Stimulated activated CD4-positive, alpha-beta T cell treated with anti-CD3 and anti-CD28 coated beads, TNF-alpha, amount 100 ng/mL, for 4 hours (primary cell): Measurements from ENCODE around the gene RAET1L.
"Not testable (repeated sequence)": the region's sequence is repeated elsewhere in the genome, so short reads cannot be mapped to it uniquely, and the experiment has no call there.

Experiments
- DNase-seq, 3 experiments: peaks; one replicate each; pipeline ENCODE4 v3.0.0-alpha.2; 2020; ENCODE audit warnings: low read depth in 3 of 3

Gene RAET1L

DNA sequence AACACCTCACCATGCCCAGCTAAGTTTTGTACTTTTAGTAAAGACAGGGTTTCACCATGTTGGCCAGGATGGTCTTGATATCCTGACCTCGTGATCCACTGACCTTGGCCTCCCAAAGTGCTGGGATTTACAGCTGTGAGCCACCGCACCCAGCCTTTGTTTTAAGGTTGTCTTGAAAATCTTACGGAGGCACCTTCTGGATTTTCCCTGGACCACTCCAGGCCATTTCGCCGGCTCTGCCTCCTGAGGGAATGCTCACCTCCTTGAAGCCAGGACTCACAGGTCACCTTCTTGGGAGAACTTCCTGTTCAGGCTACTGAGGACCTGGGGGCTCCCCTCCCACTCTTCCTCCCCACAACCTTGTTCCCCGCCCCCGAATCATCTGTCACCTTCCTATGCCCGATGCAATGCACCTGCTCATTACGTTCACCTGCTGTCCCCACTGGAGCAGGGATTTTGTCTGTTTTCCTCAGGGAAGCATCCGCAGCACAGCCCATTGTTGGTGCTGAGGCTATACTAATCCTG is 19.4 kb upstream of the RAET1L start:
- no peak for DNase-seq

DNA sequence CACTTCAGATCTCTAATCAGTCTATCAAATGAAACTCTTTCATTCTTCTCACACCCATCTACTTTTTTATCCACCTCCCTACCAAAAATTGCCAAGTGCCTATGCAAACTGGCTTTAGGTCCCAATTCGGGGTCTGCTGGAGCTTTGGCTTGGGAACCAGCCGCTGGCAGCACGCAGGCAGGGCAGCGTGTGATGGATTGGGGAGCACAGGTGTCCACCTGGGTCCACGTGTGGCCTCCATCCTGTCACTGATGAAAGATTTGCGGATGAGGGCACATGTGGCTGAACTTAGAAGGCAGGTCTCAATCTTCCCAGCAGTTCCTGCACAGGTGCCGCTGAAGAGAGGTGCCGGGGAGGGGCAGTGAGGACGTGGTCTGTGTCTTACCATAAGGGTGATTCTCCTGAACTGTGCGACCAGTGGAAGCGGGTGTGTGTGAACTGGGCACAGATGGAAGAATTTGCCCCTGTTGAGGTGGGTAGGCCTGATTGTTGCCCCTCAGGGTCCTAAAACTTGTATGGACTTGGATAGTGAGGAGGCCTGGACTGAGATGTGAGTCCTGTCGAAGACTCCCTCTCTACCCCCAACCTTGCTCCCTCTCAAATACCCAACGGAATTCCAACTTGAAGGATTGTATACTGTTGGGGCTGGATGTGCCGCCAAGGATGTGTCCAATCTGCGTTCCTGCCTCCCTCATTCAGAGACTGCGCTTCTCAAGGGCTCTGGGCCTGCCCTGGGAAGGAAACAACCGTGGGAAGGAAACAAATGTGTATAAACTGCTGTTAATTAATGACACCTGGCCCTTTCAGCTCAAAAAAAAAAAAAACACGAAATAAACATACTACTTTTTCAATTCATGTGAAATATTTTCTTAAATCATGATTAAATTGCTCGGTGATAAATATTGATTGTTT is 18.4 kb upstream of the RAET1L start:
- no peak for DNase-seq

DNA sequence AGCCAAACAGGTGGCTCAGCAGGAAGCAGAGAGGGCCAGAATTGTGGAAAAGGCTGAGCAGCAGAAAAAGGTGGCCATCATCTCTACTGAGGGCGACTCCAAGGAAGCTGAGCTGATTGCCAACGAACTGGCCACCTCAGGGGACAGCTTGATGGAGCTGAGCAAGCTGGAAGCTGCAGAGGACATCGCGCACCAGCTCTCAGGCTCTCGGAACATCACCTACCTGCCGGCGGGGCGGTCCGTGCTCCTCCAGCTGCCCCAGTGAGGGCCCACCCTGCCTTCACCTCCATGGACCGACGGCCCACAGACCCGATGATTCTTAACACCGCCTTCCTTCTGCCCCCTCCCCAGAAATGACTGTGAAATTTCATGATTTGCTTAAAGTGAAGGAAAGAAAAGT is 17.8 kb upstream of the RAET1L start:
- no peak for DNase-seq

DNA sequence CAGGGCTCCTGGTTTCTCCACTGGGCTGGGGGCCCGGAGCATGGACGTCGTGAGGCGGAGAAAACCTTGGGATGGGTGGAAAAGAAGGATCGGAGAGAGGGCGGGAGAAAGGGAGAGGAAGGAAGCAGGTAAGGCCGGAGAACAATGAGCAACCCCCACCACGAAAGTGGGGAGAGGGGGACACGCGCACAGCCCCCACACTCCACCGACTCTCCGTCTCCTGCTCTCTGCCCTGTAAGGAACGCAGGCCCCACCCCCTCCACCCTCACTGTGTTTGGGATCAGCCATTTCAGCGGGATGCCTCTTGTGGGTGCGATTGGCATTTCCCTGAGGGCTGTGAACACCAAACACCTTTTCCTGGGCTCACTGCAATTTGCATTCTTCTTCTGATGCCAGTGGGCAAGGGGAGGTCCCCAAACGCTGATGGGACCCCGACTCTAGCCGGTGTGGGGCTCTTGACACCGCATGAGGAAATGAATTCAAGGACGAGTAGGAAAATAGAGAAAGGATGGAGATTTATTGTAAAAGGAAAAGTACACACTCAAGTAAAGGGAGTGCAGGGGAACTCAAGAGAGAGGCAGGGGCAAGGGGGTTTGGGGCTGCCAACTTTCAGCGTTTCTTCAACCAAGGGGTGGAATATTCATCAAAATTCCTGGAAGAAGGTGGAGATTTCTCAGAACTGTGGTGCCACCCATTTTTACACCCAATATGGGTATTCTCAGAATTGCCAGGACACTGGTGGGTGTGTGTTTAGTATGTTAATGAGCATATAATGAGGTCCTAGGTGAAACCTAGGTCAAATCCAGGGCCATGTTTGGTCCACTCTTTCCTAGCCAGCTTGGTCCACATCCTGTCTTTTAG is 13.1 kb upstream of the RAET1L start:
- no peak for DNase-seq

DNA sequence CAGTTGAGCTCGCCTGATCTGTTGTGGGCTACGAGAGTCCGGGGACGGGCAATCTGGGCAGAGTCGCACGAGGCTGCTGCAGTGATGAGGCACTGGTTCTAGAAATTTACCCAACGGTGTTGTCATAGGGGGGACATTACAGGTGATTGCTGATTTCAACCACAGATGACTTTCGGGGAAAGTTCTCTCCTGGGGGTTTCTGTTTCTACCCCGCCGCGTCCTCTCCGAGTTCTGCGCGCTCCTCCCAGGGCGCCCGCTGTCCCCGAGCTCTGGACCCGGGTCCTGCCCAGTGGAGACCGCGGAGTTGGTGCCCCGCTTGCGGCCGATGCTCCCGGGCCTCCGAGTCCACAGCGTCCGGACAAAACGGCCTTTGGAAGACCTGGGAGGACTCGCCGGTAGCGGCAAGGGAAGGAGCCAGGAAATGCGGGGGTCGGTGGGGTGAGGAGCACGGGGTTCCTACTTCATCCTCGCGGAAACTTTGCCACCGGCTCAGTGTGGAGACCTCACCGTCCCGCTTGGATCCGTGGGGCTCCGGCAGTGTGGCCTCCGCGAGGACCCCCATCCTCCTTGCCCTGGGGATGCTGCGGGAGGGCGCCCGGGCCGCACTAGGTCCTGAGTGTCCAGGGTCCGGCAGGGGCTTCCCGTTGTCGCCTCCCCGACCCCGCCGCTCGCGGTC is 12.3 kb upstream of the RAET1L start:
- DNase-seq = no peak

DNA sequence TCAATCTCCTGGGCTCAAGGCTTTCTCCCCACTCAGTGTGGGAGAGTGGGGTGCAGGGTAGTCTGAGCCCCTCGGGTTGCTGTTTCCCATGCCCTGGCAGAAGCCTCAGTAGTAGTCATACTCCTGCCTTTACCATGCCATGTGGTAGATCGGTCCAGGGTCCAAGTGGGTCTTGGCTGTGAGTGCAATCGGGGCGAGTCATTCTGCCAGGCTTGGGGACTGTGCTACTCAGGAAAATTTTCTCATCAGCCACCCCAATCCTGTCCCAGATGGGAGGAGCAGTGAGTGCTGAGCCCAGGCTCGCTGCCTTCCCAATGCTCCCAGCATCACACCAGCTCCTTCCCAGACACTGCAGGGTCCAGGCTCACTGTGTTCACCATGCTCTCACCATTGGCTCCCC is 10.7 kb upstream of the RAET1L start:
- DNase-seq = no peak

DNA sequence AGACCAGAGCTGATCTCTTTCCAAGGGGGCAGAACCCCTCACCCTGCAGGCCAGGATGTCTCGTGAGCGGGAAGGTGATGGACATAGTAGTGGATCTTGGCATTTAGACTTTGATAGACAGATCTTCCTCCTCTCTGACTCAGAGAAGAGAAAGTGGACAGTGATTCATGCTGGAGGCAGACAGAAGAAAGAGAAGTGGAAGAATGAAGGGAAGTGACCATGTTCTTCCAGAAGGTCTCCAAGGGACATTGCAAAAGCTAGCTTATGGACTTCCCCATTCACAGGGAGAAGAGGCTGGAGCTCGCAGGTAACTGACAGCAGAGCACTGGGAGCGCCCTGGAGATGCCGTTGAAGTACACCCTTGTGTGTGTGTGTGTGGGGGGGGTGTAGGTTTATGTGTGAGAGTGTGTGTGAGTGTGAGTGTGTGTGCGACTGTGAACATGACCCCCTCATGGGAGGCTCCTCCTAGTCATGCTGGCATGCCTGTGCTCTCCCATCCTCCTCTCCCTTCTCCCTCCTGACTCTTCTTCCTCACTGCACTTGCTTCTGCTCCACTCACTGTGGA is 8.0 kb upstream of the RAET1L start:
- DNase-seq = no peak

DNA sequence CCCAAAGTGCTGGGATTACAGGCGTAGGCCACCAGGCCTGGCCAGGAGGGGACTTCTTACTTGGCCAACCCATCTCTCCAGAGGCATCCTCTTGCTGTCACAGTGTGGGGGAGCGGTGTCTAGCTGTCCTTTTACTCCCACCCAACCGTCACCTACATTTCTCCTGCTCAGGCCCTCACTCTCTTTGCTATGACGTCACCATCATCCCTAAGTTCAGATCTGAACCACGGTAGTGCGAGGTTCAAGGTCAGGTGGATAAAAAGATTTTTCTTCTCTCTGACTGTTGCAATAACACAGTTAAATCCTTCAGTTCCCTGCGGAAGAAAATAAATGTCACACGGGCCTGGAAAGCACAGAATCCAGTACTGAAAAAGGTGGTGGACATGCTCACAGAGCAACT is 7.3 kb upstream of the RAET1L start:
- no peak for DNase-seq

DNA sequence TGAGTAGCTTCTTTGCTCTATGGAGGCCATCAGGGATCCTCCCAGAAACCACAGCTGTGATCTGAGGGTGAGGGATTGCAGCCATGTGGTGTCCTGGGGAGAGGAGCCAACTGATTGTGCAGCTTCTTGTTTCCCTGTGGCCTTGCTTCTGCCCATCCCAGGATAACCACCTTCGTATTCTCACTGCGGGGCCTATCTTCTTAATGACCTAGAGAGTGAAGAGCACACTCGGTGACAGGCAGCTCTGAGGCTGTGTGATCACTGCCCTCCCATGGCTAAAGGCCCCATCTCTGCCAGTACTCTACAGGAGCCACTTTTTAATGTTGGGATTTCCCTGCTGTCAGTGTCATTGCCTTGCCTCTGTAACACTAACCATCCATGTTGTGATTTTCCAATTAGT is 5.3 kb upstream of the RAET1L start:
- no peak for DNase-seq

DNA sequence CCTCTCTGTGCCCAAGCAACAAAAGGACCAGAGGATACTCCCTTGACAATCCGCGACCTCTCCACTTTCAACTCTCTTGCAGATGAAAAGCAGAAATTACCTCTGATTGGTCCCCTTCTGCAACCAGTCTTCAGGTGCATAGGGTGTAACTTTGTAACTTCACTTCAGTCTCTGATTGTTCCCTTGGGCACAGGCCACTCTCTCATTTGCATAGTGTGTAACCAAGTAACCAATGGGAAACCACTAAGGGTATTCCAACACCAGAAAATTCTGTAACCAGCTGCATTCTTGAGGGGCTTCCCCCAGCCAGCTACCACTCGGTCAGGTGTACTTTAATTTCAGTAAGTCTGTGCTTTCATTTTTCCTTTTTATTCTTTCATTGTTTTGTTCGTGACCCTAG is 4.4 kb upstream of the RAET1L start:
- no peak for DNase-seq

DNA sequence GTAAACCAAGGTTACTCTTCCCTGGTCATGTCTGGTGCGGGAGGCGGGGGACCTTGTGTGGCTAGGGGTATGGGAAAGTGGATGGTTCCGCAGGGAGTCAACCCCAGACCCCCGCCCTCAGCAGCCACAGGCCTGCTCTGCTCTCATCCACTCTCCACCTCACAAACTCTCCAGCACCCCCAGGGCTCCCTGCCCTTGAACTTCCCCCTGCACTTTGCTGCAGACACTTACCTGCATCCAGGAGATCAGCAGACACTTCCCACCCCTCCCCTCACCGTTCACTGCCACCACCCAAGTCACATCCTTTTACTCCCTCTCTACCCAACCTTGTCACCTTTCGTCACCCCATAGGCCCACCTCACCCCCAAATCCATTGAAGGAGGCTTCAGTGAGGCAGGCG is 3.9 kb upstream of the RAET1L start:
- no peak for DNase-seq

DNA sequence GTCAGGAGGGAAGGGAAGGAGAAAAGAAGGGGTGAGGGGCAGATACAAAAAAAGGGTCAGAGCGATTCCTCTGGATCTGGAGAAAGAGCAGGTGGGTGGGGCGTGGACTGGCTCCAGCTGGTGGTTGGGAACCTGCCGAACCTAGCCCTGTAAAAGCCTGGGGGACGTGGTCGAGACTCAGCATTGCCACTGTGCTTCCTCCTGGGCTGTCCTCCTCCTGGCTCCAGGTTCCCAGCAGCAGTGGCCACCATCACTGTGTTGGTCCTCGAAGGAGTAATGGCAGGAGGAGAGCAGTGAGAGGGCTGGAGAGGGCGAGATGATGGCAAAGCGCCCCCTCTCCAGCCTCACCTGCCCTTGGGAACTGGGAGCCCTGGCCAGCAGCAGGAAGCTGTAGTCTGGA is 3.5 kb upstream of the RAET1L start:
- no peak for DNase-seq

DNA sequence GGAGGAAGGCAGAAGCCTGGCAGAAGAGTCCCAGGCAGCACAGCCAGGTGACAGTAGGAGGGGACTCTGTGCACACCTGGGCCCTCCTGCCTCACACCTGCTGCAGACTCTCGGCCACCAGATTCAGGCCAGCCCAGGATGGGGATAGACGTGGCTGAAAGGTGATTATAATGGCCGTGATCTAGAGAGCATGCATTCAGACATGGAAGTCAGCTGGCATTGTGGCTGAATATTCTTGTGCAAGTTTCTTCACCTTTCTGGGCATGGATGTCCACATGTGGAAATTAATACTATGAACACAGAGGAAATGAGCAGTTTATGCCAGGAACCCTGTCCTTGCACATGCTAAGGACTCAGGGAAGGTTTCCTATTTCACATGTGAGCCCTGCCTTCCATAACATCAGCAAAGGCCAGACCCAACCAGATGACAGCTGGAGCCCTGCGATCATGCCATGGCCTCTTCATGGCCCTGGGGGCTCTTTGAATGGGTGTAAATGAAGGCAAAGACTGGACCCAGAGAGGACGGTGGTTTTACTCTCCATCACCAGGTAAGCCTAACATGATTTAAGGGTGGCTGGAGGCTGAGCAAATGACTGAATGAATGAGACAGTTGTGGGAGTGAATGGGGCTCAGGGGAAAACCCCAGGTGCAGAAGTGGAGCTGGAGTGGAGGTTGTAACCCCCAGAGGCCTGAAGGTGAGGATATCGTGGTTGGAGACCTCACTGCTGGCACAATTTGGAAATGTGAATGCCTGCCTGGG is 2.7 kb upstream of the RAET1L start:
- DNase-seq = no peak

DNA sequence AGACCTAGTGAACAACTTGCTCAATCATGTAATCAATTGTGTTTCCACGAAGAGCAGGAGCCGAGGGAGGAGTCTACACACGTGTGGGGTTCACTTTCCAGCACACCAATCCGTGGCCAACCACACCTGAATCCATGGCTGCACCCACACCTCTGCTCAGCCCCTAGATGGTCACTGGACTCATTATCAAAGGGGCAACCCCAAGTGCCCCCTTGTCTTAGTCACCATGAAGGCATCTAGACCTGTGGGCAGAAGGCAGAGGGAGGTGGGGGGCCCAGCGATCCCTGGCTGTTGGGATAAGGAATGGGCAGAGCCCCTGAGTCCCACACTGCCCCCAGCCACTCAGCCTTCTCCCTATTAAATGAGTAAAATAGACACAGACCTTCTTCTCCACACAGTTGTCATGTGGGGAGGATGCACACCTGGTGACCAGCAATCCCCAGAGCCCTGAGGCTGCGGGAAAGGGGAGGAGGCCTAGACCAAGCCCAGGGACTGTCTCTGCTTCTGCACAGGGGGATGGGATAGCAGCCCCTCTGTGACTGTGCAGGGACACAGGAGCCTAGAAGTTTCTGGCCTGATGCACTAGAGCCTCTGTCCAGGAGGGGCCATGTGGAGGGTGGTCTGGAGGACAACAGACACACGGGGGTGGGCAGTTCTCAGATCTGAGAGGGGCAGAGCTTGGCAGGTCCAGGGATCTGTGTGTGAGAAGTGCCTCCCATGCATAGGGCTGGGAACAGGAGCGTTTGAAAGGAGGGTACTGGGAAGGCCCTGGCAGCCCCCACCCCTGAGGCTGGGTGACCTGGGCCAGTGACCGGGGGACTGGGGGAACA is 1.9 kb upstream of the RAET1L start:
- no peak for DNase-seq

DNA sequence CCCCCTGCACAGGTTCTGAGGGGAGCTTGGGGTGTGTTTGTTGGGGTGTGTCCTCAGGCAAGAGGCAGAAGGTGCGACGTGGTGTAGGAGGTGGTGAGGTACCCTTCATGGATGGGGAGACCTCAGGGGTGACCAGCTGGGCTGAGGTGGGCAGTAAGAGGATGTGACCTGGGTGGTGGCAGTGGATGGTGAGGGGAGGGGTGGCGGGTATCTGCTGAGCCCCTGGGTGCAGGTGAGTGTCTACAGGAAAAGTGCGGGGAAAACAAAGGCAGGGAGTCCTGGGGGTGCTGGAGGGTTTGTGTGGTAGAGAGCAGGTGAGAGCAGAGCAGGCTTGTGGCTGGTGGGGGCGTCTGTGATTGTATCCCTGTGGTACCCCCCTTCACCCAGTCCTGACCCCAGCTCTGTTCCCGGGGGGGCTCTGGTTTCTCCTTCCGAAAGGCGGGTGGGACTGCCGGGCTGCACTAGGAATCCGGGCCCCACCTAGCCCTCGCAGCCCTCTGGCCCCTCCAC is 631 bp downstream of the RAET1L start:
- no peak for DNase-seq

DNA sequence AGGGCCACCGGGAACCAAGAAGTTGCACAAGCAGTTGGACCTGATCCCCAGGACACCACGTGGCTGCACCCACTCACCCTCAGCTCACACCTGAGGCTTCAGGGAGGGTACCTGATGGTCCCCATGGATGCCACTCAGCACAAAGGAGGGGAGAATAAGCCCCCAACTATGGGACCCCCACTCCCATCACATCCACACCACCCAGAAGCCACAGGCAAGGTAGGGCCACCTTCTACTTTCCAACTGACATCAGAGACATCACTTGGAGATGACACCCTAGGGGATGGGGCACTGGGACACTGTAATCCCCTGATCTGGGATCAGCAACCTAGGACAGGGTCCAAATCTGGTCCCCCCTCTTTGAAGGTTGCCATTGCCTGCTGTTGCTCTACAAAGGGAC is 1.3 kb downstream of the RAET1L start:
- not testable (repeated sequence) for DNase-seq

DNA sequence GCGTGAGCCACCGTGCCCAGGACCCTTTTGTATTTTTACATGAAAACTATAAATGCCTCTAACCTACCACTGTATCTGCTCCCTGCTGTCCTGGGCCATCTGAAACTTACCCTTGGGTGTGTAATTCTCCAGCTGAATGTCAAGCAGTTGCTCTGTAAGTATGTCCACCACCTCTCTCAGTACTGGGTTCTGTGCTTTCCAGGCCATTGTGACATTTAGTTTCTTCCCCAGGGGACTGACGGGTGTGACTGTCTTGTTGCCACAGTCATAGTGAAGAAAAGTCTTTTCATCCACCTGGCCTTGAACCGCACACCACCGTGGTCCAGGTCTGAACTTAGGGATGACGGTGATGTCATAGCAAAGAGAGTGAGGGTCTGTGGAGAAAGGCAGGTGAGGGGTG is 3.5 kb downstream of the RAET1L start:
- not testable (repeated sequence) for DNase-seq

DNA sequence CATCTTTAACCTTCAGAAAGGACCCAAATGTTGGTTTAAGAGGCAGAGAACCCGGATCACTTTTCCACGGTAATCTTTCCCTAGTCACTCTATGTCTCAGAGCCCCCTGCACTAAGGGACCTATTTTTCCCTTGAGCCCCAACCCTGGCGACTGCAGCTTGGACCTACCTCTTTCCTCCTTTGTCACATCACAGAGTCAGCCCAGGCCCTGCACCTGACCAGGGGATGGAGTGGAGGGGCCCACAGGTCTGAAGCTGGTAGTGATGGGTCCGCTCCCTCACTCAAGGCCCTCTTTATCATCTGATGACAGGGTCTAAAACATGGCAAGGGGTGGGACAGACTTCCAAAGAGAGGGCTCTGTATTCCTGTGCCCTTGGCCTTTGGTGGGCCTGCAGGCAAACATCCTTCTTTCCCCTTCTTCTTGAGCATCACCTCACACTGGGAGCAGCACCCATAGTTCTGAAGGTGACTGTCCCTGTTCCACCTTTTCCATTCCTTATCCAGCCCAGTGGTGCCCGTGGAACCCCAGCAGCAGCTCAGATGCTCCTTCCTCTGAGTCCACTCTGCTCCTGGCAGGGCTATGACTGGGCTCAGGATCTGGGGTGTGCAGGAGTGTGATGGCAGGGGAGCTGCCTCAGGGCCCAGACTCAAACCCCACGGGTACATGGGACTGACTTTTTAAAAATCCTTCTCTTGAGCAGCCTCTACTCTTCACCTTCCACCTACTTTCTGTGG is 6.3 kb downstream of the RAET1L start:
- DNase-seq = no peak

DNA sequence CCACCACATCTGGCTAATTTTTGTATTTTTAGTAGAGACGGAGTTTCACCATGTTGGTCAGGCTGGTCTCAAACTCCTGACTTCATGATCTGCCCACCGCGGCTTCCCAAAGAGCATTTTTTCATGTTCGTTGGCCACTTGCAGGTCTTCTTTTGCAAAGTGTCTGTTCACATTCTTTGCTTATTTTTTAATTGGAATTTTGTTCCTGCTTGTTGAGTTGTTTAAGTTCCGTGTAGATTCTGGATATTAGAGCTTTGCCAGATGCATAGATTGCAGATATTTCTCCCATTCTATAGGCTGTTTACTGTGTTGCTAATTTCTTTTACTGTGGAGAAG is 8.2 kb downstream of the RAET1L start:
- DNase-seq = not testable (repeated sequence)
